Hepatocyte (in vitro differentiated cells): ENCODE data around the gene TBK1. TPM values are rescaled to one million over a fixed set of nuclear protein-coding genes. Genes with fewer than 3 reads are reported as not detected.

Experiments
- DNase-seq: peaks from one replicate; pipeline ENCODE4 v3.0.0-alpha.2; 2016; ENCODE audit warnings: low spot score
- H2AFZ ChIP-seq: fragments of 200-600 bp; sonication (generic); 2 replicates; pipeline ENCODE4 v1.6.0; 2016; ENCODE audit warnings: antibody characterized with exemption, mild to moderate bottlenecking
- H3K27ac ChIP-seq: fragments of 200-600 bp; sonication (generic); 2 replicates; pipeline ENCODE4 v1.5.1; 2016; ENCODE audit warnings: mild to moderate bottlenecking
- H3K27me3 ChIP-seq: fragments of 200-600 bp; sonication (generic); 2 replicates; pipeline ENCODE4 v1.6.1; 2016
- H3K36me3 ChIP-seq: fragments of 200-600 bp; sonication (generic); replicated peaks from 2 replicates; pipeline ENCODE4 v1.5.1; 2016; ENCODE audit warnings: low read depth; ENCODE audit not compliant: insufficient read depth
- H3K4me1 ChIP-seq: fragments of 200-600 bp; sonication (generic); 2 replicates; pipeline ENCODE4 v1.5.1; 2016; ENCODE audit warnings: mild to moderate bottlenecking, moderate library complexity; ENCODE audit not compliant: insufficient read depth
- H3K4me2 ChIP-seq: fragments of 200-600 bp; sonication (generic); 2 replicates; pipeline ENCODE4 v1.6.0; 2016
- H3K4me3 ChIP-seq: fragments of 200-600 bp; sonication (generic); 2 replicates; pipeline ENCODE4 v1.5.1; 2016; ENCODE audit warnings: mild to moderate bottlenecking
- H3K79me2 ChIP-seq: fragments of 200-600 bp; sonication (generic); 2 replicates; pipeline ENCODE4 v1.6.0; 2017; ENCODE audit warnings: mild to moderate bottlenecking
- H3K9me2 ChIP-seq: fragments of 200-600 bp; sonication (generic); replicated peaks from 2 replicates; pipeline ENCODE4 v1.6.0; 2017; ENCODE audit warnings: mild to moderate bottlenecking; ENCODE audit not compliant: insufficient read depth
- H3K9me3 ChIP-seq: fragments of 200-600 bp; sonication (generic); 2 replicates; pipeline ENCODE4 v1.5.1; 2016; ENCODE audit warnings: low read depth, mild to moderate bottlenecking
- H4K20me1 ChIP-seq: fragments of 200-600 bp; sonication (generic); 2 replicates; pipeline ENCODE4 v1.6.0; 2016; ENCODE audit warnings: mild to moderate bottlenecking; ENCODE audit not compliant: insufficient read depth, poor library complexity, severe bottlenecking
- EZH2 ChIP-seq: fragments of 200-600 bp; sonication (generic); IDR thresholded peaks from 2 replicates; pipeline ENCODE4 v1.6.1; 2016; ENCODE audit warnings: antibody characterized with exemption, mild to moderate bottlenecking, borderline replicate concordance
- EZH2phosphoT487 ChIP-seq: fragments of 200-600 bp; sonication (generic); IDR thresholded peaks from one replicate; pipeline ENCODE4 v1.6.1; 2018; ENCODE audit warnings: antibody characterized with exemption, mild to moderate bottlenecking, low read depth, moderate library complexity; ENCODE audit not compliant: unreplicated experiment, severe bottlenecking
- WGBS: methylation state at CpG from one replicate; pipeline ENCODE4 v1.1.6; 2016; ENCODE audit warnings: low lambda C conversion rate; ENCODE audit errors: missing lambda C conversion rate; 5-methylcytosine and 5-hydroxymethylcytosine counted together
- polyA plus RNA-seq: library from polyadenylated mRNA; unstranded; fragments of >200 nt; fragmentation: Nextera tagmentation; extraction: Ambion mirVana; gene quantifications from 2 replicates; pipeline ENCODE4 v1.2.1, GENCODE V29; 2016
- total RNA-seq: library from RNA; depleted of rRNA; stranded (reverse); fragments of >200 nt; gene quantifications from 2 replicates; pipeline ENCODE4 v1.2.3, GENCODE V29; 2014
- TF ChIP-seq, protein P1 (sequence below): fragments of 200-600 bp; sonication (generic); IDR thresholded peaks from 2 replicates; pipeline ENCODE4 v1.5.1; 2016; ENCODE audit warnings: antibody characterized with exemption, mild to moderate bottlenecking; ENCODE audit not compliant: poor library complexity

Gene TBK1
- total and polyA plus RNA-seq, 2 experiments from 2014 or later, result 22.2 to 24.0 TPM

DNA sequence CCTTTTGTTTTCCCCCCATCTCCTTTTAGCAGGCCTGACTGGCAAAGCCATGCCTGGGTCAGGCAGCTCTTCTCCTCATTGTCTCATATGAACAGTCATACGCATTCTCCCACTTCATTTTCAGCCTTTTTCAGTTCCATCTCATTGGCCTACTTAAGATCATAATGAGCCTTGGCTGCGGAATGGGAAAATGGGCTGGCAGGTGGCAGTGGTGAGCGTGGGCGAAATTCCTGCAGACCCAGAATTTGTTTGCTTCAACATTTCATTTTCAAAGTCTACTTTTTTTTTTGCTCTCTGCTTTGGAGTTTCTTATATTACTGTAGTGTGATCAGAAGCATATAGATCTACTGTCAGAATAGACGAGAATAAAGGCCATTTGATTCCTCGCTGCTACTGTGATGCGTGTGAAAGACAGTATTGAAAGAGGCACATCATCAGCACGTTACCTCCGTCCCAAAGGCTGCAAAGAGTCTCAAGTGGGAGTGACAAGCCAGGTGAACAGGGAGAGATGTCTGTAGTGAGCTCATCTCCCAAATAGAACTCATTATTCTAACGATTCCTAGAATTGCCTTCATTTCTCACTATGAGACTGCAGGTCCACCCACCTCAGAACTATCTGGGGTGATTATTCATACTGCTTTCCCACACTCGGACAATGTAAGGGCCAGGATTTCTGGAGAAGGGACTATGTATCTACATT lies 73.7 kb downstream of the TBK1 start:
- Histone ChIP-seq H2AFZ (no peak overlapping the region), H3K4me3 (no peak overlapping the region), H3K4me1 (no peaks in the 10 kb centered on the region), H3K9me3 (no peaks in the 10 kb centered on the region), H3K9me2 (no peaks in the 10 kb centered on the region), H3K27ac (no peak overlapping the region), H3K27me3 (no peaks in the 10 kb centered on the region), H3K79me2 (no peaks in the 10 kb centered on the region), H3K4me2 (no peak overlapping the region), H4K20me1 (no peaks in the 10 kb centered on the region), H3K36me3 (no peaks in the 10 kb centered on the region)
- TF ChIP-seq EZH2, result no peak
- DNase-seq, result no peak
- 85% methylated on average over 11 of the region's 11 CpGs for WGBS

DNA sequence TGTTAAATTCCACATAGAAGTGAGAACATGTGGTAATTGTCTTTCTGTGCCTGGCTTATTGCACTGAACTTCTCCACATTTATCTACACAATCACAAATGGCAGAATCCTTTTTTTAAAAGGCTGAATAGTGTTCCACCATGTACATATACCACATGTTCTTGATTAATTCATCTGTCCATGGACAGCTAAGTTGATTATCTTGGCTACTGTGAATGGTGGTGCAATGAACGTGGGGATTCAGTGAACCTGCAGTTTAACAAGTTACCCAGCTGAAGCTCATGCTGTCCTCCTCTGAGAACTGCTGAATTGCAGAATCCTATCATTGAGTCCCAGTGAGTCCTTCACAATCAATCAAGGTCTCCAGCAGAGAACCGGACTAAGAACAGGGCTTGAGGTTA lies 74.9 kb downstream of the TBK1 start:
- Histone ChIP-seq H2AFZ (no peak overlapping the region), H3K27ac (no peak overlapping the region), H3K4me3 (no peak overlapping the region), H3K79me2 (no peaks in the 10 kb centered on the region), H3K36me3 (no peaks in the 10 kb centered on the region), H3K4me1 (no peaks in the 10 kb centered on the region), H3K4me2 (no peak overlapping the region), H3K27me3 (no peaks in the 10 kb centered on the region), H3K9me2 (no peaks in the 10 kb centered on the region), H4K20me1 (no peaks in the 10 kb centered on the region), H3K9me3 (no peaks in the 10 kb centered on the region)
- WGBS, result 36% methylated on average over 2 of the region's 2 CpGs
- TF ChIP-seq EZH2phosphoT487, result no peak
- TF ChIP-seq, protein P1, sequence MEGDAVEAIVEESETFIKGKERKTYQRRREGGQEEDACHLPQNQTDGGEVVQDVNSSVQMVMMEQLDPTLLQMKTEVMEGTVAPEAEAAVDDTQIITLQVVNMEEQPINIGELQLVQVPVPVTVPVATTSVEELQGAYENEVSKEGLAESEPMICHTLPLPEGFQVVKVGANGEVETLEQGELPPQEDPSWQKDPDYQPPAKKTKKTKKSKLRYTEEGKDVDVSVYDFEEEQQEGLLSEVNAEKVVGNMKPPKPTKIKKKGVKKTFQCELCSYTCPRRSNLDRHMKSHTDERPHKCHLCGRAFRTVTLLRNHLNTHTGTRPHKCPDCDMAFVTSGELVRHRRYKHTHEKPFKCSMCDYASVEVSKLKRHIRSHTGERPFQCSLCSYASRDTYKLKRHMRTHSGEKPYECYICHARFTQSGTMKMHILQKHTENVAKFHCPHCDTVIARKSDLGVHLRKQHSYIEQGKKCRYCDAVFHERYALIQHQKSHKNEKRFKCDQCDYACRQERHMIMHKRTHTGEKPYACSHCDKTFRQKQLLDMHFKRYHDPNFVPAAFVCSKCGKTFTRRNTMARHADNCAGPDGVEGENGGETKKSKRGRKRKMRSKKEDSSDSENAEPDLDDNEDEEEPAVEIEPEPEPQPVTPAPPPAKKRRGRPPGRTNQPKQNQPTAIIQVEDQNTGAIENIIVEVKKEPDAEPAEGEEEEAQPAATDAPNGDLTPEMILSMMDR, result no peak
- TF ChIP-seq EZH2, result no peak
- DNase-seq, result no peak

DNA sequence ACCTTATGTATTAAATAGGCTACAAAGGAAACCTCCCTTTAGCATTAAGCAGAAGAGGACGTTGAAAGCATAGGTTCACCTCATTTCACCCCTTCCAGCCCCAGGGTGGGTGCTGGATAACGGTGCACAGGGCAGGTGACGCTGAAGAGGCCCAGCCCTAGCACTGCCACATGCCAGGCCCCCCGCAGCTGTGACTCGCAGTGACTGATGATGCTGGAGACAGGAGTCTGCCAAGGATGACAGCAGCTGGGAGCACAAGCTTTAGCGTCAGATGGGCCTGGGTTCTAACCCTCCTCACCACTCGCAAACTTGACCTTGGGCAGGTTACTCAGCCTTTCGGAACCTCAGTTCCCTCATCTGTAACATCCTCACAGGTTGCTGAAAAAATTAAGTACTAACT lies 76.7 kb downstream of the TBK1 start:
- H3K4me1 ChIP-seq, result no peaks in the 10 kb centered on the region
- H3K36me3 ChIP-seq, result no peaks in the 10 kb centered on the region
- H3K79me2 ChIP-seq, result no peaks in the 10 kb centered on the region
- no peak overlapping the region for H3K27ac ChIP-seq
- WGBS, result 62% methylated on average over 8 of the region's 8 CpGs
- H3K9me2 ChIP-seq, result no peaks in the 10 kb centered on the region
- H3K27me3 ChIP-seq, result no peaks in the 10 kb centered on the region
- H3K9me3 ChIP-seq, result no peaks in the 10 kb centered on the region
- no peak overlapping the region for H3K4me3 ChIP-seq
- TF ChIP-seq EZH2 (no peak), EZH2phosphoT487 (no peak)
- TF ChIP-seq, protein P1, result no peak
- no peaks in the 10 kb centered on the region for H4K20me1 ChIP-seq
- H3K4me2 ChIP-seq, result no peak overlapping the region
- no peak for DNase-seq
- H2AFZ ChIP-seq, result no peak overlapping the region

DNA sequence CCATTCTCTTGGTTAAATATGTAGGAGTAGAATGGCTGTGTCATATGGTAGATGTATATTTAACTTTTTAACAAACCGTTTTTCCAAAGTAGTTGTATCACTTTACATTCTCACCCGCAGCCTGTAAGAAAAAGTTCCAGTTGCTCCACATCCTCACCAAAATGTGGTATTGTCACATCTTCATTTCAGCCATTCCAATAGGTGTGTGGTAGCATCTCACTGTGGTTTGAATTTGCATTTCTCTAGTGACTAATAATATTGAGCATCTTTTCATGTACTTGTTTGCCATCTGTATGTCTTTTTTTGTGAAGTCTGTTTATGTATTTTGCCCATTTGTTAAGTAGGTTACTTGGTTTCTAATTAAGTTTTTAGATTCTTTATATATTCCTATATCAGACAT lies 78.6 kb downstream of the TBK1 start:
- no peaks in the 10 kb centered on the region for H3K9me3 ChIP-seq
- no peak for DNase-seq
- H3K9me2 ChIP-seq, result no peaks in the 10 kb centered on the region
- H3K4me1 ChIP-seq, result no peaks in the 10 kb centered on the region
- no peaks in the 10 kb centered on the region for H3K36me3 ChIP-seq
- no peaks in the 10 kb centered on the region for H3K79me2 ChIP-seq
- no peaks in the 10 kb centered on the region for H3K27me3 ChIP-seq
- no peak overlapping the region for H3K4me3 ChIP-seq
- no peaks in the 10 kb centered on the region for H4K20me1 ChIP-seq
- 95% methylated on average over 2 of the region's 2 CpGs for WGBS
- no peak overlapping the region for H2AFZ ChIP-seq
- TF ChIP-seq, protein P1, result no peak
- TF ChIP-seq EZH2, result no peak
- no peak for TF ChIP-seq EZH2phosphoT487
- H3K27ac ChIP-seq, result no peak overlapping the region
- H3K4me2 ChIP-seq, result no peak overlapping the region
